Bronchial epithelial cell (primary cell): ENCODE results near the gene CENPQ. TPM values are rescaled to one million over a fixed set of nuclear protein-coding genes. Genes with fewer than 3 reads are reported as not detected.

ENCODE experiments used
- DNase-seq: peaks from one replicate; pipeline ENCODE4 v3.0.0-alpha.2; 2010; ENCODE audit warnings: low read depth
- FAIRE-seq: peaks from 2 replicates; lab custom pipeline; 2011; peaks lifted over from hg19 to GRCh38; lab: Jason Lieb, UNC
- H3K27me3 ChIP-seq: 2 replicates; pipeline ENCODE4 v1.5.1; 2011; ENCODE audit warnings: low read length; ENCODE audit not compliant: control insufficient read depth, insufficient read depth
- H3K36me3 ChIP-seq: 2 replicates; pipeline ENCODE4 v1.5.1; 2011; ENCODE audit warnings: low read length; ENCODE audit not compliant: control insufficient read depth, insufficient read depth
- H3K4me3 ChIP-seq: 2 replicates; pipeline ENCODE4 v1.5.1; 2011; ENCODE audit warnings: mild to moderate bottlenecking, low read depth, low read length, control low read depth
- total RNA-seq: library from RNA; depleted of rRNA; stranded (reverse); fragments of >200 nt; gene quantifications from 2 replicates; pipeline ENCODE4 v1.2.1, GENCODE V29; 2014
- TF ChIP-seq, protein P1 (sequence below): IDR thresholded peaks from 2 replicates; pipeline ENCODE4 v1.5.1; 2011; ENCODE audit warnings: mild to moderate bottlenecking, moderate library complexity, low read length, control low read depth, inconsistent platforms; ENCODE audit not compliant: insufficient read depth, severe bottlenecking

CENPQ gene
- total RNA-seq, 1 donor from 2014 or later = 2.4 TPM

DNA sequence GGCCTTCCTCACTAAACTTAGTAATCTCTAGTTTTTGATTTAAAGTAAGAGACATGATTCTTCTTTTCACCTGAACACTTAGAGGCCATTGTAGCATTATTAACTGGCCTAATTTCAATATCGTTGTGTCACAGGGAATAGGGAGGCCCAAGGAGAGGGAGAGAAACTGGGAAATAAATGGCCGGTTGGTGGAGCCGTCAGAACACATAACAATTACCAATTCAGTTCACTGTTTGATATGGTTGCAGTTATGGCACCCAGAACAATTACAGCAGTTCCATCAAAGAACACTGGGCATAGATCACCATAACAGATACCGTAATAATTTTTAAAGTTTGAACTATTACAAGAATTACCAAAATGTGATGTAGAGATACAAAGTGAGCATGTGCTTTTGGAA is 27.5 kb downstream of the CENPQ start:
- DNase-seq = no peak
- no peaks in the 10 kb centered on the region for H3K36me3 ChIP-seq
- no peaks in the 10 kb centered on the region for H3K27me3 ChIP-seq
- FAIRE-seq = no peak
- H3K4me3 ChIP-seq = no peak overlapping the region
- TF ChIP-seq, protein P1, sequence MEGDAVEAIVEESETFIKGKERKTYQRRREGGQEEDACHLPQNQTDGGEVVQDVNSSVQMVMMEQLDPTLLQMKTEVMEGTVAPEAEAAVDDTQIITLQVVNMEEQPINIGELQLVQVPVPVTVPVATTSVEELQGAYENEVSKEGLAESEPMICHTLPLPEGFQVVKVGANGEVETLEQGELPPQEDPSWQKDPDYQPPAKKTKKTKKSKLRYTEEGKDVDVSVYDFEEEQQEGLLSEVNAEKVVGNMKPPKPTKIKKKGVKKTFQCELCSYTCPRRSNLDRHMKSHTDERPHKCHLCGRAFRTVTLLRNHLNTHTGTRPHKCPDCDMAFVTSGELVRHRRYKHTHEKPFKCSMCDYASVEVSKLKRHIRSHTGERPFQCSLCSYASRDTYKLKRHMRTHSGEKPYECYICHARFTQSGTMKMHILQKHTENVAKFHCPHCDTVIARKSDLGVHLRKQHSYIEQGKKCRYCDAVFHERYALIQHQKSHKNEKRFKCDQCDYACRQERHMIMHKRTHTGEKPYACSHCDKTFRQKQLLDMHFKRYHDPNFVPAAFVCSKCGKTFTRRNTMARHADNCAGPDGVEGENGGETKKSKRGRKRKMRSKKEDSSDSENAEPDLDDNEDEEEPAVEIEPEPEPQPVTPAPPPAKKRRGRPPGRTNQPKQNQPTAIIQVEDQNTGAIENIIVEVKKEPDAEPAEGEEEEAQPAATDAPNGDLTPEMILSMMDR = no peak

DNA sequence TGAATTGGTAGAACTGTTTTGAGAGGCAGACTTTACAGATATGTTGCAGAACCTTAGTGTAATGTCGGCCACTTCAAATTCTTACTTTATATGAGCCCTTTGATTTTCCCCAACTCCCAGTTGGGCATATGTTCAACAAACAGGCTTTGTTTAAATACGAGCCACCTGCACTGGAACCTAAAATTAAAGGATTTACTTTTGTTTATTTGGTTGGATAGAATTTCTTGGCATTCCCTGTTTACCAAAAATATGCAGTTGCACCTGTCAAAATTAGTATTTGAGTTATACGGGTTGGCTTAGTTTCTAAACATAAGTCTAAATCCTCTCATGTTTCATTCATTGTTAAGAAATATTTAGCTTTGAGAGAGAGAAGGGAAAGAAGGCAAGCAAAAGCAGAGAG is 34.1 kb downstream of the CENPQ start:
- TF ChIP-seq, protein P1 = no peak
- no peaks in the 10 kb centered on the region for H3K36me3 ChIP-seq
- no peak overlapping the region for H3K4me3 ChIP-seq
- H3K27me3 ChIP-seq = no peaks in the 10 kb centered on the region
- no peak for FAIRE-seq
- no peak for DNase-seq

DNA sequence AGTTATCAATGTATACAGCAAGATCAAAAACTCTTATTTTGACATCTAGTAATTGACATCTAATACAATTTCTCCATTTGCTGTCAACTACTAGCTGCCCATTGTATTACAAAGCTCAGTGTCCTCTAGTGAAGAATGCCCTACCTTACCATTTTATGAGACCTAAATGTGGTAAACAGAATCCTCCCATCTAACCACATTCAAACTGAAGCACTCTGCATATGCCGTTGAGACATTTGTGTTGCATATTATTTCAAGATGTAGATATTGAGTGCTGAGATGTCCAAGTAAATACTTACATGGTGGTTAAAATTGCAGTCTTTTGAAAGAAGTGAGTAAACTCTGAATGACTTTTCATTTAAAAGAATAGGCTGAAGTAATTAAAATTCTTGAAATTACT is 36.0 kb downstream of the CENPQ start:
- no peak overlapping the region for H3K4me3 ChIP-seq
- H3K27me3 ChIP-seq = no peaks in the 10 kb centered on the region
- FAIRE-seq (no peak), DNase-seq (no peak)
- TF ChIP-seq, protein P1 = no peak
- no peaks in the 10 kb centered on the region for H3K36me3 ChIP-seq

DNA sequence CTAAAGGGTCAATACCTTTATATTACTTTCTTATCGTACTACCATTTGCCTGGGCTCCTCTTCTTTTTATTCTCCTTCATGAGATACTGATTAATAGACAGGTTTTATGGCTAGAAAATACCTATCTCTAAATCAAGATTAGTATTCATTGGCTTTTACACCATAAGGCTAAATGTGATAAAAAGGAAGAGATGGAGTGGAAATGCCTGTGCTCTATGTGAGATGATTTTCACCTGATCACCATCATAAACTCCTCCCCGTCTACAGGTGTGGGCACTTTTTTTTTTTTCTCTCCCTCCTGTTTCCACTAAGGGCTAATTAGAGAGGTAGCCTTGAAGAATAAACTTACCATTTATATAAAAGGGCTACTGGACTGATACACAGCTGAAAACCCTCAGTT is 36.5 kb downstream of the CENPQ start, which contains the start of gene GLYATL3:
GLYATL3 (plus strand) TSS at position 301 of the 400 bp plus-strand sequence. CDS start 12,068 bp downstream, outside the sequence.
- DNase-seq (no peak), FAIRE-seq (no peak)
- H3K36me3 ChIP-seq = no peaks in the 10 kb centered on the region
- TF ChIP-seq, protein P1 = no peak
- H3K4me3 ChIP-seq = no peak within 1 kb of the TSS
- H3K27me3 ChIP-seq = no peaks in the 10 kb centered on the region

DNA sequence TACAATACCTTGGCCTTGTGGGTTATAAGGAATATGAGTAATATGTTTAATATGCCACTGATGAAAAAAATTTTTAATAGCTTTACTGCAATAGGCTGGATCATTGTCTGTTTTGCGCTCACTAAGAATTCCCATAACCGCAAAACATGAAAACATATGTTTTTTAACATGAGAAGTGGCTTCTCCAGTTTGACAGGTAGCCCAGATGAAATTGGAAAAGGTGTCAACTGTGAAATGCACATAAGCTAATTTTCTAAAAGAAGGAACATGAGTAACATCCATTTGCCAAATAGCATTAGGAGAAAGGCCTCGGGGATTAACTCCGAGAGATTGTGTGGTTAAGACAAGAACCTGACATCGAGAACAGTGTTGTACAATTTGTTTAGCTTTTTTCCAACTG is 41.5 kb downstream of the CENPQ start:
- no peak for DNase-seq
- TF ChIP-seq, protein P1 = no peak
- no peak for FAIRE-seq

DNA sequence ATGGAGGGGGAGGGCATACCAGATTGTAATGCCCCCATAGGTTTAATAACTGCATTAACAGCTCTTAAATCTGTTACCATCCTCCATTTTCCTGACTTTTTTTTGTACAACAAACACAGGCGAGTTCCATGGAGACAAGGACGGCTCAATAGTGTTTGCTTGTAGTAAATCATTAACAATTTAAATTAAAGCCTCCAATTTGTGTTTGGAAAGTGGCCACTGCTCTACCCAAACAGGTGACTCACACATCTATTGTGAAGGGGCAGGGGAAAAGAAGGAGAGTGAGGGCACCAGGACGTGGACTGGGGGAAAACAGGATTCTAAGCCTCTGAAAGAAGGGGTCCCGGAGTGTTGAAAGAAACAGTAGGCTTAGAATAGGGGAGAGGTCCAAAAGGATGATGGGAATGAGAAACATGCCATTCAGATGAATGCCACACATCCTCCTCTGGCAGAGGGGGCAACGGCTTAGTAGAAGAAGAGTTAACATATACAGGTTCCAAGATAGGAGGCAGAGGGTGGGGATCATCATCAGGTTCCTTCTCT is 43.5 kb downstream of the CENPQ start:
- DNase-seq (no peak), FAIRE-seq (no peak)
- Histone ChIP-seq H3K36me3 (no peaks in the 10 kb centered on the region), H3K4me3 (no peak overlapping the region), H3K27me3 (no peaks in the 10 kb centered on the region)
- TF ChIP-seq, protein P1 = no peak

More for the DNA sequence above, 41.5 kb downstream of the CENPQ start:
- H3K27me3 ChIP-seq = no peaks in the 10 kb centered on the region
- no peaks in the 10 kb centered on the region for H3K36me3 ChIP-seq
- no peak overlapping the region for H3K4me3 ChIP-seq
